Endothelial cell of umbilical vein (primary cell): Measurements from ENCODE around the gene AJUBA. TPM values are rescaled to one million over a fixed set of nuclear protein-coding genes. Genes with fewer than 3 reads are reported as not detected.

Experiments
- BruUV-seq: library from RNA; stranded (reverse); fragments of 400-500 nt; replicated peaks from 2 replicates; lab custom pipeline; 2021; lab: Mats Ljungman, UMichigan
- CTCF ChIA-PET: fragments of 300-600, 350-600 bp; sonication (Branson Sonifier 250); formaldehyde crosslinking; loops from one replicate; lab custom pipeline; 2021; ENCODE audit warnings: antibody characterized with exemption, inconsistent platforms; lab: Charles Lee
- POLR2A ChIA-PET: fragments of 300-600, 350-600 bp; sonication (Branson Sonifier 250); formaldehyde crosslinking; loops from one replicate; lab custom pipeline; 2021; ENCODE audit warnings: antibody characterized with exemption, inconsistent platforms; lab: Charles Lee
- DNase-seq: peaks from one replicate; pipeline ENCODE4 v3.0.0-alpha.2; 2011; ENCODE audit warnings: low read depth, low spot score
- FAIRE-seq: peaks from 2 replicates; lab custom pipeline; 2011; peaks lifted over from hg19 to GRCh38; lab: Jason Lieb, UNC
- H2AFZ ChIP-seq: 2 replicates; pipeline ENCODE4 v1.6.0; 2012; ENCODE audit warnings: low read depth, low read length, control low read depth, inconsistent platforms
- H3K27ac ChIP-seq: 2 replicates; pipeline ENCODE4 v1.5.1; 2011; ENCODE audit warnings: low read depth, mild to moderate bottlenecking, control low read depth, low read length, moderate library complexity; ENCODE audit not compliant: insufficient read depth
- H3K27me3 ChIP-seq, 2 experiments: 2 replicates each; pipeline versions ENCODE4 v1.6.0 to v1.6.1; 2011; ENCODE audit warnings: low read length in 2 of 2, mixed read lengths in 1 of 2; ENCODE audit not compliant: control insufficient read depth in 2 of 2, insufficient read depth in 2 of 2
- H3K36me3 ChIP-seq, 2 experiments: 2 replicates in 1 of 2; 3 replicates in 1 of 2; pipeline ENCODE4 v1.5.1; 2011; ENCODE audit warnings: low read length in 2 of 2, mild to moderate bottlenecking in 1 of 2, moderate library complexity in 1 of 2; ENCODE audit not compliant: control insufficient read depth in 2 of 2, insufficient read depth in 2 of 2; ENCODE audit errors: extremely low read depth in 1 of 2
- H3K4me1 ChIP-seq: 3 replicates; pipeline ENCODE4 v1.5.1; 2011; ENCODE audit warnings: mild to moderate bottlenecking, low read length; ENCODE audit not compliant: control insufficient read depth, insufficient read depth; ENCODE audit errors: extremely low read depth
- H3K4me2 ChIP-seq: 2 replicates; pipeline ENCODE4 v1.6.1; 2011; ENCODE audit warnings: low read length, control low read depth, mixed read lengths; ENCODE audit not compliant: insufficient read depth
- H3K4me3 ChIP-seq, 3 experiments: fragments of 200-600 bp in 1 of 3; sonication (generic), shearing (Covaris generic) in 1 of 3; replicated peaks in 1 of 3; 2 replicates each; pipeline ENCODE4 v1.5.1; 2011 to 2016; ENCODE audit warnings: control low read depth in 3 of 3, low read length in 3 of 3, mild to moderate bottlenecking in 2 of 3, inconsistent platforms in 1 of 3, low read depth in 1 of 3, moderate library complexity in 1 of 3; ENCODE audit not compliant: insufficient read depth in 1 of 3
- H3K79me2 ChIP-seq: 2 replicates; pipeline ENCODE4 v1.6.0; 2012; ENCODE audit warnings: low read length, inconsistent platforms; ENCODE audit not compliant: control insufficient read depth, insufficient read depth
- H3K9ac ChIP-seq: replicated peaks from 2 replicates; pipeline ENCODE3; 2011; ENCODE audit warnings: low read length, control low read depth; ENCODE audit not compliant: insufficient read depth; ENCODE audit errors: extremely low read depth
- H3K9me1 ChIP-seq: replicated peaks from 3 replicates; pipeline ENCODE4 v1.6.0; 2011; ENCODE audit warnings: mild to moderate bottlenecking, low read length; ENCODE audit not compliant: control insufficient read depth, insufficient read depth; ENCODE audit errors: extremely low read depth
- H3K9me3 ChIP-seq: replicated peaks from 2 replicates; pipeline ENCODE4 v1.5.1; 2012; ENCODE audit warnings: low read length, inconsistent platforms; ENCODE audit not compliant: control insufficient read depth, insufficient read depth
- H4K20me1 ChIP-seq: replicated peaks from 2 replicates; pipeline ENCODE3; 2011; ENCODE audit warnings: mild to moderate bottlenecking, low read length; ENCODE audit not compliant: control insufficient read depth, insufficient read depth; ENCODE audit errors: extremely low read depth
- CTCF ChIP-seq, 2 donors: IDR thresholded peaks; 1 replicate in 1 of 2; 2 replicates in 1 of 2; pipeline ENCODE4 v1.5.1; 2011; ENCODE audit warnings: low read length in 2 of 2, mild to moderate bottlenecking in 2 of 2, moderate library complexity in 2 of 2, control low read depth in 1 of 2, inconsistent platforms in 1 of 2, low read depth in 1 of 2; ENCODE audit not compliant: insufficient read depth in 1 of 2; ENCODE audit errors: extremely low read depth in 1 of 2
- EZH2 ChIP-seq: IDR thresholded peaks from 2 replicates; pipeline ENCODE4 v1.6.1; 2012; ENCODE audit warnings: borderline replicate concordance, low read depth, mild to moderate bottlenecking, moderate library complexity, low read length, inconsistent platforms; ENCODE audit not compliant: severe bottlenecking
- FOS ChIP-seq: IDR thresholded peaks from 2 replicates; pipeline ENCODE4 v1.6.1; 2011; ENCODE audit warnings: mild to moderate bottlenecking, low read length, moderate library complexity, borderline replicate concordance; ENCODE audit not compliant: insufficient read depth
- GATA2 ChIP-seq: IDR thresholded peaks from 2 replicates; pipeline ENCODE4 v1.7.0; 2011; ENCODE audit warnings: low read depth, mild to moderate bottlenecking, moderate library complexity, mixed read lengths, low read length; ENCODE audit not compliant: insufficient read length, insufficient read depth
- JUN ChIP-seq: IDR thresholded peaks from 2 replicates; pipeline ENCODE4 v1.6.1; 2011; ENCODE audit warnings: borderline replicate concordance, low read depth; ENCODE audit not compliant: insufficient read length, insufficient read depth
- MYC ChIP-seq: IDR thresholded peaks from one replicate; pipeline ENCODE4 v1.6.1; 2011; ENCODE audit warnings: mild to moderate bottlenecking, low read depth, low read length
- POLR2A ChIP-seq: IDR thresholded peaks from 2 replicates; pipeline ENCODE4 v1.6.1; 2012; ENCODE audit warnings: low read depth, mild to moderate bottlenecking, control low read depth, low read length
- POLR2AphosphoS5 ChIP-seq: IDR thresholded peaks from 2 replicates; pipeline ENCODE4 v1.6.1; 2012; ENCODE audit warnings: low read depth, mild to moderate bottlenecking, control low read depth, low read length, moderate library complexity; ENCODE audit not compliant: insufficient read depth
- dilution Hi-C: fragments of 300-500 bp; cut with MboI; formaldehyde crosslinking; loops from one replicate; pipeline ENCODE4 v1.15.0; 2019; ENCODE audit warnings: low sequenced_read_pairs; ENCODE audit not compliant: extremely low pct_ligation_motif_present
- intact Hi-C: fragments of 100-400 bp; cut with micrococcal nuclease; formaldehyde crosslinking; loops from one replicate; pipeline ENCODE4 v1.10.0; 2022
- polyA plus RNA-seq, 4 experiments: library from polyadenylated mRNA; depleted of rRNA in 3 of 4; stranded (reverse) in 3 of 4; unstranded in 1 of 4; fragments of >200 nt; gene quantifications; 2 replicates each; pipeline versions ENCODE4 v1.2.1 to v1.2.3, GENCODE V29; 2011 to 2012; ENCODE audit warnings: missing spikeins in 1 of 4
- total RNA-seq: library from RNA; stranded (reverse); gene quantifications from 2 replicates; pipeline ENCODE4 v1.2.3, GENCODE V29; 2021
- TF ChIP-seq, protein P1 (sequence below): IDR thresholded peaks from 2 replicates; pipeline ENCODE4 v1.6.1; 2011; ENCODE audit not compliant: insufficient read depth, insufficient read length

Gene AJUBA
- total and polyA plus RNA-seq, 2 donors (not counting 3 experiments of a cell fraction or from before 2014, with no cell fraction given), result 50.0 to 61.7 TPM

DNA sequence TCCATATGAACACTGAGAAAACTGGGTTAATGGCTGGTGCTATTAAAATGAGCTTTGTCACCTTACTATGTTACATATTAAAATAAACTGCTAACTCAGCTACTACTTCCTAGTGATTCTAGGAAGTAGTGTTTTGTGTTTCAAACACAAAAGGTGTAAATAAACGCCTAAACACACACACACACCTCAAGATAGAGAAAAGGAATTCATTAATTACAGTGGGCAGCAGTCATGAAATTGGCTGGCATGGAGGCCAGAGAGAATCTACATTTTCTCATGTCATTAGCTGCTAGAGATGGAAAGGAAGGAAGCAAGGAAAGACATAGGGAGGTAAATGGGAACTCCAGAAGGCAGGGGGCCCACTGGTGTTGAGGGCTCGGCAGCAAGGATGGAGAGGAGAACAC is 52.4 kb downstream of the AJUBA start:
- peaks cover 16% of the 10 kb centered on the region for H3K79me2 ChIP-seq
- CTCF ChIA-PET, result interaction anchor here (0.7 to 3.1 kb wide), 27 partner anchors 11 to 369 kb away, joined by 3 to 46 read pairs (median 5); partner anchors contain the start of genes AJUBA, HAUS4 and RBM23
- no peaks in the 10 kb centered on the region for H4K20me1 ChIP-seq
- peak overlapping the region; percentile 48 for H3K27ac ChIP-seq
- peak overlapping the region; percentile 76 for H2AFZ ChIP-seq
- peak overlapping the region; percentile 52 for H3K9ac ChIP-seq
- no peak for FAIRE-seq
- dilution Hi-C loops, result no loop called here
- DNase-seq, result no peak
- H3K4me1 ChIP-seq, result peaks cover 16% of the 10 kb centered on the region
- BruUV-seq, result no TSS peak
- no peaks in the 10 kb centered on the region for H3K9me3 ChIP-seq
- POLR2A ChIA-PET, result interaction anchor here (0.6 to 1.9 kb wide), 8 partner anchors 10 to 386 kb away, joined by 3 to 12 read pairs (median 5); partner anchors contain the start of genes AJUBA, HAUS4 and RBM23
- peak overlapping the region; percentile 13 to 66 (median 18) for H3K4me3 ChIP-seq
- intact Hi-C loops, result loop anchor here (1.0 to 5.0 kb wide), 8 partner anchors 11 to 1182 kb away; partner anchors contain the start of genes CDH24, DAD1, DCAF11 and NRL
- no peaks in the 10 kb centered on the region for H3K9me1 ChIP-seq
- peaks cover 0 to 4% of the 10 kb centered on the region in 2 experiments for H3K36me3 ChIP-seq
- H3K27me3 ChIP-seq, result no peaks in the 10 kb centered on the region
- TF ChIP-seq POLR2AphosphoS5 (no peak), EZH2 (no peak), GATA2 (no peak), FOS (no peak), CTCF (IDR thresholded peaks at IDR 0.05; ENCODE audit: extremely low read depth in 1 of 2, insufficient read depth in 1 of 2, low read depth in 1 of 2, low read length in 2 of 2) (no peak), POLR2A (no peak), JUN (no peak), MYC (no peak)
- TF ChIP-seq, protein P1, sequence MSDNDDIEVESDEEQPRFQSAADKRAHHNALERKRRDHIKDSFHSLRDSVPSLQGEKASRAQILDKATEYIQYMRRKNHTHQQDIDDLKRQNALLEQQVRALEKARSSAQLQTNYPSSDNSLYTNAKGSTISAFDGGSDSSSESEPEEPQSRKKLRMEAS, result no peak
- peak overlapping the region; percentile 89 for H3K4me2 ChIP-seq
